DOHH2 (cell line): Measurements from ENCODE around the gene TSHZ2.

Experiments
- CTCF ChIP-seq: fragments of 200-600 bp; sonication (generic); IDR thresholded peaks from one replicate; pipeline ENCODE4 v1.5.1; 2014; ENCODE audit warnings: antibody characterized with exemption, mild to moderate bottlenecking, low read depth, low read length; ENCODE audit not compliant: poor library complexity, severe bottlenecking
- EZH2phosphoT487 ChIP-seq: fragments of 200-600 bp; sonication (generic); IDR thresholded peaks from 2 replicates; pipeline ENCODE4 v1.6.1; 2017; ENCODE audit warnings: borderline replicate concordance, mild to moderate bottlenecking, antibody characterized with exemption, low read length, moderate library complexity, mixed read lengths

GRCh38 chr20:53529658-53530057 is 557.5 kb downstream of the TSHZ2 start:
- TF ChIP-seq CTCF, result no peak
- no peak for TF ChIP-seq EZH2phosphoT487
